H9 (cell line): ENCODE data around the gene TNFRSF21. TPM values are rescaled to one million over a fixed set of nuclear protein-coding genes. Genes with fewer than 3 reads are reported as not detected.

Experiments
- DNase-seq: peaks from one replicate; pipeline ENCODE4 v3.0.0-alpha.2; 2017
- H2AFZ ChIP-seq: one replicate; pipeline ENCODE4 v1.6.1; 2013; ENCODE audit warnings: mild to moderate bottlenecking, low read length, control low read depth, moderate library complexity
- H2AK5ac ChIP-seq: 2 replicates; pipeline ENCODE4 v1.6.1; 2013; ENCODE audit warnings: low read length, control low read depth, mixed read lengths; ENCODE audit not compliant: insufficient read length
- H2BK120ac ChIP-seq: one replicate; pipeline ENCODE4 v1.6.1; 2013; ENCODE audit warnings: low read depth, mild to moderate bottlenecking, low read length, control low read depth, inconsistent platforms; ENCODE audit not compliant: poor library complexity, severe bottlenecking
- H2BK12ac ChIP-seq: 2 replicates; pipeline ENCODE4 v1.6.1; 2013; ENCODE audit warnings: low read length, control low read depth, mixed read lengths, low read depth; ENCODE audit not compliant: insufficient read length
- H2BK15ac ChIP-seq: 2 replicates; pipeline ENCODE4 v1.6.1; 2013; ENCODE audit warnings: low read depth, low read length, control low read depth
- H2BK20ac ChIP-seq: one replicate; pipeline ENCODE4 v1.6.1; 2013; ENCODE audit warnings: low read depth, mild to moderate bottlenecking, low read length, control low read depth, inconsistent platforms; ENCODE audit not compliant: poor library complexity, severe bottlenecking
- H2BK5ac ChIP-seq: 2 replicates; pipeline ENCODE4 v1.6.1; 2013; ENCODE audit warnings: low read length, control low read depth, mixed read lengths; ENCODE audit not compliant: insufficient read length
- H3K14ac ChIP-seq: 2 replicates; pipeline ENCODE4 v1.6.1; 2013; ENCODE audit warnings: low read length, control low read depth; ENCODE audit not compliant: insufficient read depth
- H3K18ac ChIP-seq: 2 replicates; pipeline ENCODE4 v1.6.1; 2013; ENCODE audit warnings: low read depth, mild to moderate bottlenecking, mixed read lengths, low read length, control low read depth; ENCODE audit not compliant: insufficient read length
- H3K23ac ChIP-seq: 2 replicates; pipeline ENCODE4 v1.6.1; 2013; ENCODE audit warnings: low read length, control low read depth, mixed read lengths, low read depth; ENCODE audit not compliant: insufficient read length
- H3K23me2 ChIP-seq: 2 replicates; pipeline ENCODE4 v1.6.1; 2013; ENCODE audit warnings: low read depth, mild to moderate bottlenecking, mixed read lengths, low read length, control low read depth; ENCODE audit not compliant: insufficient read length, poor library complexity, severe bottlenecking
- H3K27ac ChIP-seq: 2 replicates; pipeline ENCODE4 v1.5.1; 2013; ENCODE audit warnings: low read length, control low read depth, mixed read lengths, low read depth; ENCODE audit not compliant: insufficient read length
- H3K27me3 ChIP-seq: 2 replicates; pipeline ENCODE4 v1.6.1; 2013; ENCODE audit warnings: low read length, control low read depth, inconsistent platforms; ENCODE audit not compliant: insufficient read depth
- H3K4ac ChIP-seq: 2 replicates; pipeline ENCODE4 v1.6.1; 2013; ENCODE audit warnings: low read depth, mild to moderate bottlenecking, control low read depth, inconsistent platforms, low read length, moderate library complexity
- H3K4me1 ChIP-seq: 2 replicates; pipeline ENCODE4 v1.6.1; 2013; ENCODE audit warnings: low read length, control low read depth, inconsistent platforms; ENCODE audit not compliant: insufficient read depth
- H3K4me2 ChIP-seq: 2 replicates; pipeline ENCODE4 v1.6.1; 2013; ENCODE audit warnings: low read length, control low read depth, mixed read lengths; ENCODE audit not compliant: insufficient read length, insufficient read depth
- H3K56ac ChIP-seq: 2 replicates; pipeline ENCODE4 v1.6.1; 2013; ENCODE audit warnings: low read depth, mild to moderate bottlenecking, mixed read lengths, low read length, control low read depth; ENCODE audit not compliant: insufficient read length
- H3K79me1 ChIP-seq: 2 replicates; pipeline ENCODE4 v1.6.1; 2013; ENCODE audit warnings: low read depth, mild to moderate bottlenecking, moderate library complexity, low read length, control low read depth, inconsistent platforms; ENCODE audit not compliant: insufficient read depth, poor library complexity, severe bottlenecking
- H3K79me2 ChIP-seq: 2 replicates; pipeline ENCODE4 v1.6.1; 2013; ENCODE audit warnings: low read length, control low read depth, inconsistent platforms; ENCODE audit not compliant: insufficient read depth
- H3K9ac ChIP-seq: 2 replicates; pipeline ENCODE4 v1.6.1; 2013; ENCODE audit warnings: low read length, control low read depth, mixed read lengths; ENCODE audit not compliant: insufficient read length; ENCODE audit errors: extremely low read depth
- H3K9me3 ChIP-seq: one replicate; pipeline ENCODE4 v1.6.1; 2013; ENCODE audit warnings: low read depth, low read length, inconsistent platforms; ENCODE audit not compliant: control insufficient read depth
- H3T11ph ChIP-seq: one replicate; pipeline ENCODE4 v1.6.1; 2013; ENCODE audit warnings: mild to moderate bottlenecking, low read length, control low read depth, inconsistent platforms
- H4K20me1 ChIP-seq: one replicate; pipeline ENCODE4 v1.6.1; 2013; ENCODE audit not compliant: control insufficient read depth, insufficient read length, insufficient read depth
- H4K5ac ChIP-seq: 2 replicates; pipeline ENCODE4 v1.6.1; 2013; ENCODE audit warnings: low read depth, mild to moderate bottlenecking, mixed read lengths, low read length, control low read depth; ENCODE audit not compliant: insufficient read length
- H4K8ac ChIP-seq: replicated peaks from 2 replicates; pipeline ENCODE4 v1.6.1; 2013; ENCODE audit warnings: low read length, control low read depth, mixed read lengths, low read depth; ENCODE audit not compliant: insufficient read length
- H4K91ac ChIP-seq: 2 replicates; pipeline ENCODE4 v1.6.1; 2013; ENCODE audit warnings: low read depth, mild to moderate bottlenecking, moderate library complexity, mixed read lengths, low read length, control low read depth; ENCODE audit not compliant: insufficient read length
- H3K27ac Mint-ChIP-seq, 3 experiments: 2 replicates in 2 of 3; 3 replicates in 1 of 3; pipeline ENCODE4 v1.8.0; 2020 to 2021; ENCODE audit warnings: mixed read lengths in 3 of 3, mild to moderate bottlenecking in 1 of 3, moderate library complexity in 1 of 3
- H3K27me3 Mint-ChIP-seq: 2 replicates; pipeline ENCODE4 v1.8.0; 2021; ENCODE audit warnings: low read depth, mild to moderate bottlenecking, moderate library complexity, mixed read lengths
- H3K36me3 Mint-ChIP-seq, 3 experiments: 2 replicates in 2 of 3; 3 replicates in 1 of 3; pipeline ENCODE4 v1.8.0; 2020 to 2021; ENCODE audit warnings: low read depth in 3 of 3, mixed read lengths in 3 of 3; ENCODE audit not compliant: insufficient read depth in 1 of 3
- H3K4me1 Mint-ChIP-seq, 2 experiments: 2 replicates each; pipeline ENCODE4 v1.8.0; 2020; ENCODE audit warnings: mixed read lengths in 2 of 2
- H3K4me3 Mint-ChIP-seq, 2 experiments: 2 replicates in 1 of 2; 3 replicates in 1 of 2; pipeline ENCODE4 v1.8.0; 2020 to 2021; ENCODE audit warnings: mild to moderate bottlenecking in 2 of 2, mixed read lengths in 2 of 2, moderate library complexity in 1 of 2
- H3K9me3 Mint-ChIP-seq, 2 experiments: 2 replicates in 1 of 2; 3 replicates in 1 of 2; pipeline ENCODE4 v1.8.0; 2020; ENCODE audit warnings: mild to moderate bottlenecking in 2 of 2, mixed read lengths in 2 of 2, moderate library complexity in 1 of 2
- CTCF ChIP-seq: fragments of 200-600 bp; sonication (generic); conservative IDR thresholded peaks from 3 replicates; pipeline ENCODE4 v1.8.0; 2021; ENCODE audit warnings: antibody characterized with exemption, mild to moderate bottlenecking
- WGBS: extraction: QIAGEN DNeasy Blood & Tissue Kit; methylation state at CpG from one replicate; pipeline ENCODE4 v1.1.7; 2013; ENCODE audit warnings: missing lambda C conversion rate, low lambda C conversion rate, mixed read lengths; ENCODE audit not compliant: insufficient read length; ENCODE audit errors: extremely low coverage; 5-methylcytosine and 5-hydroxymethylcytosine counted together
- total RNA-seq: library from RNA; stranded (reverse); gene quantifications from 2 replicates; pipeline ENCODE4 v1.2.1, GENCODE V29; 2021

TNFRSF21 gene
- total RNA-seq, 1 experiment from 2014 or later = 39.1 TPM

GRCh38 chr6:47303861-47304260 lies 5.8 kb downstream of the TNFRSF21 start:
- no peaks in the 10 kb centered on the region for H3K79me1 ChIP-seq
- H2AK5ac ChIP-seq = no peak overlapping the region
- no peaks in the 10 kb centered on the region for H3K9me3 ChIP-seq
- H2BK120ac ChIP-seq = no peak overlapping the region
- H3K18ac ChIP-seq = no peak overlapping the region
- H3K9ac ChIP-seq = no peak overlapping the region
- no peaks in the 10 kb centered on the region for H4K20me1 ChIP-seq
- H2BK12ac ChIP-seq = no peak overlapping the region
- H3K4me2 ChIP-seq = no peak overlapping the region
- TF ChIP-seq CTCF = no peak
- no peak overlapping the region for H3K14ac ChIP-seq
- H3K4me1 Mint-ChIP-seq = peaks cover 39 to 45% of the 10 kb centered on the region in 2 experiments
- peaks cover 66% of the 10 kb centered on the region for H3K79me2 ChIP-seq
- H3K27ac Mint-ChIP-seq = no peak overlapping the region
- H2BK5ac ChIP-seq = no peak overlapping the region
- H3K27ac ChIP-seq = no peak overlapping the region
- H2AFZ ChIP-seq = no peak overlapping the region
- no peak overlapping the region for H4K91ac ChIP-seq
- peaks cover 3% of the 10 kb centered on the region; the same call in 1 of the 2 replicates for H3K4me1 ChIP-seq
- no peak overlapping the region for H3K56ac ChIP-seq
- H3K4me3 Mint-ChIP-seq = no peak overlapping the region
- no peak overlapping the region for H3K4ac ChIP-seq
- no peak overlapping the region for H4K8ac ChIP-seq
- no peaks in the 10 kb centered on the region for H3K27me3 Mint-ChIP-seq
- H4K5ac ChIP-seq = no peak overlapping the region
- DNase-seq = no peak
- H2BK20ac ChIP-seq = no peak overlapping the region
- H3K36me3 Mint-ChIP-seq = peaks cover 3 to 6% (median 4%) of the 10 kb centered on the region in 3 experiments; a peak in 5 of 7 replicates
- no peak overlapping the region for H2BK15ac ChIP-seq
- no CpG with 5 or more reads among the region's 1 CpG for WGBS
- no peak overlapping the region for H3K23ac ChIP-seq
- H3K27me3 ChIP-seq = no peaks in the 10 kb centered on the region
- no peak overlapping the region for H3T11ph ChIP-seq
- H3K9me3 Mint-ChIP-seq = no peaks in the 10 kb centered on the region; a peak in 1 of 5 replicates
- H3K23me2 ChIP-seq = peaks cover 7% of the 10 kb centered on the region
